ENCODE measurements around the gene PARG.

GRCh38 chr10:49827297-49827696 lies 114.5 kb downstream of the PARG start:
- TF ChIP-seq, protein P1, sequence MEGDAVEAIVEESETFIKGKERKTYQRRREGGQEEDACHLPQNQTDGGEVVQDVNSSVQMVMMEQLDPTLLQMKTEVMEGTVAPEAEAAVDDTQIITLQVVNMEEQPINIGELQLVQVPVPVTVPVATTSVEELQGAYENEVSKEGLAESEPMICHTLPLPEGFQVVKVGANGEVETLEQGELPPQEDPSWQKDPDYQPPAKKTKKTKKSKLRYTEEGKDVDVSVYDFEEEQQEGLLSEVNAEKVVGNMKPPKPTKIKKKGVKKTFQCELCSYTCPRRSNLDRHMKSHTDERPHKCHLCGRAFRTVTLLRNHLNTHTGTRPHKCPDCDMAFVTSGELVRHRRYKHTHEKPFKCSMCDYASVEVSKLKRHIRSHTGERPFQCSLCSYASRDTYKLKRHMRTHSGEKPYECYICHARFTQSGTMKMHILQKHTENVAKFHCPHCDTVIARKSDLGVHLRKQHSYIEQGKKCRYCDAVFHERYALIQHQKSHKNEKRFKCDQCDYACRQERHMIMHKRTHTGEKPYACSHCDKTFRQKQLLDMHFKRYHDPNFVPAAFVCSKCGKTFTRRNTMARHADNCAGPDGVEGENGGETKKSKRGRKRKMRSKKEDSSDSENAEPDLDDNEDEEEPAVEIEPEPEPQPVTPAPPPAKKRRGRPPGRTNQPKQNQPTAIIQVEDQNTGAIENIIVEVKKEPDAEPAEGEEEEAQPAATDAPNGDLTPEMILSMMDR (IDR thresholded peaks at IDR 0.05): no peak
- TF ChIP-seq POLR2A (IDR thresholded peaks at IDR 0.05): no peak
